Activated T-helper 17 cell treated with anti-CD3 and anti-CD28 coated beads, Interleukin-2, amount 50 U/mL, for 72 hours (primary cell): Measurements from ENCODE around the gene ZNF556. TPM values are rescaled to one million over a fixed set of nuclear protein-coding genes. Genes with fewer than 3 reads are reported as not detected.

Experiments
- ATAC-seq: fragments of 150-1000 bp; cut with Tn5 transposase; replicated peaks from 2 replicates; pipeline ENCODE4 v1.10.0; 2021; ENCODE audit warnings: mild to moderate bottlenecking, moderate library complexity
- H3K27ac Mint-ChIP-seq: one replicate; pipeline ENCODE4 v1.8.0; 2022; ENCODE audit warnings: mixed read lengths
- H3K27me3 Mint-ChIP-seq: one replicate; pipeline ENCODE4 v1.8.0; 2022; ENCODE audit warnings: mixed read lengths
- H3K36me3 Mint-ChIP-seq: one replicate; pipeline ENCODE4 v1.8.0; 2022; ENCODE audit warnings: low read depth, mild to moderate bottlenecking, mixed read lengths
- H3K4me1 Mint-ChIP-seq: one replicate; pipeline ENCODE4 v1.8.0; 2022; ENCODE audit warnings: mixed read lengths
- H3K4me3 Mint-ChIP-seq: one replicate; pipeline ENCODE4 v1.8.0; 2022; ENCODE audit warnings: mild to moderate bottlenecking, mixed read lengths
- H3K9me3 Mint-ChIP-seq: one replicate; pipeline ENCODE4 v1.8.0; 2022; ENCODE audit warnings: mixed read lengths
- total RNA-seq, 2 donors: library from RNA; stranded (reverse); gene quantifications; one replicate each; pipeline ENCODE4 v1.2.3, GENCODE V29; 2022

Gene ZNF556
- total RNA-seq, 2 donors from 2014 or later, result 0.95 TPM; not detected in 1

DNA sequence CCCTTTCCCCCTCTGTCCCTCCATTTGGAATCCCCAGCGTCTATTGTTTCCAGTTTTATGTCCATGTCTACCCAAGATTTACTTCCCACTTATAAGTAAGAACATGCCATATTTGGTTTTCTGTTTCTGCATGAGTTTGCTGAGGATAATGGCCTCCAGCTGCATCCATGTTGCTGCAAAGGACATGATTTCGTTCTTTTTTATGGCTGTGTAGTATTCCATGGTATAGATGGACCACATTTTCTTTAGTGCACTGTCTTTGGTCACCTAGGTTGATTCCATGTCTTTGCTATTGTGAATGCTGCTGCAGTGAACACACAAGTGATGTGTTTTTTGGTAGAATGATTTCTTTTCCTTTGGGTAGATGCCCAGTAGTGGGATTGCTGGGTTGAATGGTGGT, 22.0 kb upstream of the ZNF556 start:
- peaks cover 4% of the 10 kb centered on the region for H3K36me3 Mint-ChIP-seq
- peaks cover 2% of the 10 kb centered on the region for H3K9me3 Mint-ChIP-seq
- no peak overlapping the region for H3K27ac Mint-ChIP-seq
- H3K4me1 Mint-ChIP-seq, result peaks cover 8% of the 10 kb centered on the region
- no peak for ATAC-seq
- H3K27me3 Mint-ChIP-seq, result no peaks in the 10 kb centered on the region
- no peak overlapping the region for H3K4me3 Mint-ChIP-seq

DNA sequence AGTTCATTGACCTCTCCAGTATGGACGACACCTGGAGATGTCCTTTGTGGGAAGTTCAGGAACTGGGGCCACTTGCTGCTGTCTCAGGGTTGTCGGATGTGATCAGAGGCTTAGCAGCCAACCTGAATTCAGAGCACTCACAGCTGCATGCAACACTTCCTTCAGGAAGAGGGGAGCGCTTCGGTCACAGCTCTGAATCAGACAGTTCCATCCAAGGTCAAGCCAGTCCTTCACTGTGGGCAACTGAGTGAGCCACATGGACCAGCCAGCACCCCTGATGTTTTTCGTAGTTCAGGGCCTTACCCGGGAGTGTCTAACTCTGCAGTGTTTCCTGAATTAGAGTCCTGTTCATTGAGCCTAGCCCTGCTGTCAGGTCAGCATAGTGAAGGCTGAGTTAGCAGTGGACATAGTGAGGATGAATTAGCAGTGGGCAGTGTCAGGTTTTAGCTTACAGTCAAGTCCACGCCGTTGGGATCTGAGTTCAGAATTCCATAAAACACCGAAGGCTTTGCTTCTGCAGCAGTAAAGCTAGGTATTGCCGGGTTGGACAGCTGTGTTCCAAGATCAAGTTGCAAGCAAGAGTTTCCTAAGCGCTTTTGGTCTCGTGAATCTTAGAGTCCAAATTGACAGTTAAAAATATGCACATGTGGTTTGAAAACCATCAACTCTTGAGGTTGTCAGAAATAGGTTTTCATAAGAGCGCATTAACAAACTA, 20.8 kb upstream of the ZNF556 start:
- Mint-ChIP-seq H3K27ac (no peak overlapping the region), H3K9me3 (peaks cover 5% of the 10 kb centered on the region), H3K4me1 (peaks cover 14% of the 10 kb centered on the region), H3K4me3 (no peak overlapping the region), H3K27me3 (no peaks in the 10 kb centered on the region), H3K36me3 (peaks cover 16% of the 10 kb centered on the region)
- ATAC-seq, result no peak

DNA sequence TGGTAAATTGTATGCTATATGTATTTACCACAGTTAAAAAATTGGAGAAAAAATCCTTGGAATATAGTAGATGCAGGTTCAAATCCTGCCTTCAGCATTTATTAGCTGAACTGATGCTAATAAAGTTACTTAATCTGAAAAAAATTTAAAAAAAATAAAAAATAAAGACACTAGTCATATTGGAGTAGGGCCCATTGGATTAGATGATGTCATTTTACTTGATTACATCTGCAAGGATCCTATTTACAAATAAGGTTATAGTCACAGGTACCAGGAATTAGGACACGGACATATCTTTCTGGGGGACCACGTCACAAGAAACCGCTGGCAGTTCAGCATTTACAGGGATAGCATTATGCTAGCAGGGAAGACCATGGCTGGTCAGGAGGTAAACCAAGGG, 19.6 kb upstream of the ZNF556 start:
- Mint-ChIP-seq H3K4me3 (no peak overlapping the region), H3K4me1 (peaks cover 10% of the 10 kb centered on the region), H3K27me3 (no peaks in the 10 kb centered on the region), H3K9me3 (peaks cover 7% of the 10 kb centered on the region), H3K27ac (no peak overlapping the region), H3K36me3 (peaks cover 28% of the 10 kb centered on the region)
- ATAC-seq, result no peak

DNA sequence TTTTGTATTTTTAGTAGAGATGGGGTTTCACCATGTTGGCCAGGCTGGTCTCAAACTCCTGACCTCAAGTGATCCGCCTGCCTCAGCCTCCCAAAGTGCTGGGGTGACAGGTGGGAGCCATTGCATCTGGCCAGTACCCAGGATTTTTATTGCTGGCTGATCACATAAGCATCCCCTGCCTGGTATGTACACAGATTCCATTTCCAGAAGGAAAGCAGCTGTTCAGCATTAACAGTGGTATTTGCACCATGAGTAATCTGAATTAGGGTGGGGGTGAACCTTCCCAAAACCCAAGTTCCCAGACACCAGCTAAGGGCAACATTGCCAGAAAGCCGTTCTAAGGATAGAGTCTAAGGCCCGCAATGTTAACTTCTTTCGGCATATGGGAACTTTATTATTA, 18.5 kb upstream of the ZNF556 start:
- Mint-ChIP-seq H3K27me3 (no peaks in the 10 kb centered on the region), H3K4me3 (no peak overlapping the region), H3K27ac (no peak overlapping the region), H3K36me3 (peaks cover 39% of the 10 kb centered on the region), H3K9me3 (peaks cover 13% of the 10 kb centered on the region), H3K4me1 (peaks cover 9% of the 10 kb centered on the region)
- no peak for ATAC-seq

DNA sequence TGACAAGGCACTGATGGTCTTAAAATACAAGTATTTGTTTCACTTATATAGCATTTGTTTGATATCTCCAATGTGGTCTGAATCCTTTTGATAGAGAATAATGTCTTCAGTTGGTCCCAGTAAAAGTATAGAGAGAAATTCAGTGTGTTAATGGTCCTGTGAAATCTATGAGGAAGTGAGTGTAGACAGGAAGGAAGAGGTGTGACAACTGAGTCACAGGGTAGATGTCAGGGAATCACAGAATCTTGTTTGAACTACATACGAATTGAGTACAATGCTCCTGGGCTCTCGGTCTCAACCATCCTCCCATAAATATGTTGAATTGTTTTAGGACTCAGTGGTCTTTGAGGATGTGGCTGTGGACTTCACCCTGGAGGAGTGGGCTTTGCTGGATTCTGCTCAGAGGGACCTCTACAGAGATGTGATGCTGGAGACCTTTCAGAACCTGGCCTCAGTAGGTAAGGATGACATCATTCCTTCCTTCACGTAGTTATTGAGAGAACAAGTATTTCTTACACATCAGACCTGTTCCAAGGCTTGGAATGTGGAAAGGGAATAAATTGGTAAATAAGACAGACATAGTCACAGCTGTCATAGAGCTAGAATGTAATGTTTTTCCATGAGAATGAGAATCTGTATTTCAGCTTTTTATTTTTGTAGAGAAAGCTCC, 16.7 kb upstream of the ZNF556 start:
- Mint-ChIP-seq H3K36me3 (peaks cover 49% of the 10 kb centered on the region), H3K9me3 (peaks cover 15% of the 10 kb centered on the region), H3K4me3 (peak overlapping the region; percentile 58)

DNA sequence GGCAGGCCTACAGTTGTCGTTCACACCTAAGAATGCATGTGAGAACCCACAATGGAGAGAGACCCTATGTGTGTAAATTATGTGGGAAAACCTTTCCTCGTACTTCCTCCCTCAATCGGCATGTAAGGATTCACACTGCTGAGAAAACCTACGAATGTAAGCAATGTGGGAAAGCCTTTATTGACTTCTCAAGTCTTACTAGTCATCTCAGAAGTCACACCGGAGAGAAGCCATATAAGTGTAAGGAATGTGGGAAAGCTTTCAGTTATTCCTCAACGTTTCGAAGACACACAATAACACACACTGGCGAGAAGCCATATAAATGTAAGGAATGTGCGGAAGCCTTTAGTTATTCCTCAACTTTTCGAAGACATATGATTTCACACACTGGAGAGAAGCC, 14.5 kb upstream of the ZNF556 start:
- no peak for ATAC-seq
- peaks cover 49% of the 10 kb centered on the region for H3K36me3 Mint-ChIP-seq
- H3K9me3 Mint-ChIP-seq, result peaks cover 15% of the 10 kb centered on the region
- H3K27me3 Mint-ChIP-seq, result no peaks in the 10 kb centered on the region
- peaks cover 19% of the 10 kb centered on the region for H3K4me1 Mint-ChIP-seq
- H3K4me3 Mint-ChIP-seq, result no peak overlapping the region
- no peak overlapping the region for H3K27ac Mint-ChIP-seq

More for the DNA sequence above, 16.7 kb upstream of the ZNF556 start:
- peak; percentile 89 for ATAC-seq
- H3K27ac Mint-ChIP-seq, result peak overlapping the region; percentile 47
- no peaks in the 10 kb centered on the region for H3K27me3 Mint-ChIP-seq
- H3K4me1 Mint-ChIP-seq, result peaks cover 9% of the 10 kb centered on the region

DNA sequence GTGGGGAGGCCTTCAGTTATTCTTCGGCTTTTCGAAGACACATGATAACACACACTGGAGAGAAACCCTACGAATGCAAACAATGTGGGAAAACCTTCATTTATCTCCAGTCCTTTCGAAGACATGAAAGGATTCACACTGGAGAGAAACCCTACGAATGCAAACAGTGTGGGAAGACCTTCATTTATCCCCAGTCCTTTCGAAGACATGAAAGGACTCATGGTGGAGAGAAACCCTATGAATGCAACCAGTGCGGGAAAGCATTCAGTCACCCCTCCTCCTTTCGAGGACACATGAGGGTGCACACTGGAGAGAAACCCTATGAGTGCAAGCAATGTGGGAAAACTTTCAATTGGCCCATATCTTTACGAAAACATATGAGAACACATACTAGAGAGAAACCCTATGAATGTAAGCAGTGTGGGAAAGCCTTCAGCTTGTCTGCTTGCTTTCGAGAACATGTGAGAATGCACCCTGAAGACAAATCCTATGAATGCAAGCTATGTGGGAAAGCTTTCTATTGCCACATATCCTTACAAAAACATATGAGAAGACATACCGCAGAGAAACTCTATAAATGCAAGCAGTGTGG, 14.0 kb upstream of the ZNF556 start:
- no peaks in the 10 kb centered on the region for H3K27me3 Mint-ChIP-seq

DNA sequence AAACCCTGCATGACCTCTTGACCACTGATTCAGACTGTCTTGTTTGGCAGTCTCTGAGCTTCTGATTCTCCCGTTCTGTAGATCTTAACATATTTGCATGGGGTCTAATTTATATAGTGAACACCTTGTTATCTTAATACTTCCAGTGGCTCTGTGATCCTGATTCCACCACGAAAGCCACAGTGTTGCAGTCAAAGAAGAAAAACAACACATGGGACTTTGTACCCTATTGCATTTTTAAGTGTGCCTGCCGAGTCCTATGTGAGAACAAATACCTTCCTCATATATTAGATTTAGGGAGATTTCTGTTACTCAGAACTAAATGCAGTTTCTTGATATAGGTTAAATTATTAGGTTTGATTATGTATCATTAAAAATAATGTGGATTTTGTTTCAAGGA, 12.3 kb upstream of the ZNF556 start:
- Mint-ChIP-seq H3K27ac (no peak overlapping the region), H3K27me3 (no peaks in the 10 kb centered on the region), H3K36me3 (peaks cover 47% of the 10 kb centered on the region), H3K4me1 (peaks cover 19% of the 10 kb centered on the region), H3K9me3 (peaks cover 15% of the 10 kb centered on the region), H3K4me3 (no peak overlapping the region)
- ATAC-seq, result no peak

More for the DNA sequence above, 14.0 kb upstream of the ZNF556 start:
- peaks cover 15% of the 10 kb centered on the region for H3K9me3 Mint-ChIP-seq
- H3K4me3 Mint-ChIP-seq, result no peak overlapping the region
- peaks cover 49% of the 10 kb centered on the region for H3K36me3 Mint-ChIP-seq
- H3K4me1 Mint-ChIP-seq, result peaks cover 19% of the 10 kb centered on the region
- no peak overlapping the region for H3K27ac Mint-ChIP-seq
- ATAC-seq, result no peak

DNA sequence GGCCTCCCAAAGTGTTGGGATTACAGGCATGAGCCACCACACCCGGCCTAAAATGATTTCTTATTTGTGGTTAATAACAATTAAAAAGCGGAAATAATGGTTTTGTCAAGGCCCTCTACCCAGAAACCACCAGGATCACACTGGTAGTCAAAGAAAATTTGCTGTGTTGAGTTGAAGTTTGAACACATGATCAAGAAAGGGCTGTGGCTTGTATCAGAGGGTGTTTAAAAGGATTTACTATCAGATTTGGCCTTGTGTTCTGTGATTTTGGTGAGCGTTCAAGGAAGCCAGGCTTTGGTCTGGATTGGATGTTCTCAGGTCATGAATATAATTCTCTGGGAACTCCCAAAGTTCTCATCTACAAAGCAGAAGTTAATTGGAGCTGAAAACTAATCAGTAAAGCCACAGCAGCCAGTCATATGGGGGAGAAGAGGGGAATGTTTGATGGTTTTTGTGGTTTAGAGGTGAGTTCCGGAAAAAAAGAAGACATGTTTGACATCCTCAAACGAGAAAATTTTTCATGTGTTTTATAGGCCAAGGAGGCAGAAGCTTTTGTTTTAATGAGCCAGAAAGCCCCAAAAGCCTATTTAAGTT, 10.6 kb upstream of the ZNF556 start:
- Mint-ChIP-seq H3K27me3 (no peaks in the 10 kb centered on the region), H3K27ac (peak overlapping the region; percentile 33), H3K36me3 (peaks cover 30% of the 10 kb centered on the region), H3K4me1 (peaks cover 10% of the 10 kb centered on the region), H3K4me3 (peak overlapping the region; percentile 11), H3K9me3 (peaks cover 10% of the 10 kb centered on the region)
- peak; percentile 55 for ATAC-seq

DNA sequence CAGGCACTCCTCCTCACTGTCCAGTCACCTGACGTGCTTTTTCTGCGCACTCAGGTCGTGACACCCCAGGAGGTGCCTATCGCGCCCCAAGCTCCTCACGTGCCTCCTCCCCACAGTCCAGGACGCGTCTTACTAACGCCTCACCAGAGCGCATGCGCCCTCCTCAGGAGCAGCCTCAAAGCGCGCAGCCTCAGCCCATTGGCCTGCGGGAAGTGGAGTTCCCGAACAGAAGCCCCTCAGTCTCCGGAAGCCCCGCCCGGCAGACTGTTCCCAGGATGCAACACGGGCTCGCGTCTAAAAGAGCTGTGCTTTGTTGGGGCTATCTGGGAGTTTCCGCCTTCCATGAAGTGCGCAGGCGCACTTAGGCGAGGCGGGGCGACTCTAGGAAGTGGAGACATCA, 8.3 kb upstream of the ZNF556 start:
- ATAC-seq, result no peak
- Mint-ChIP-seq H3K27me3 (no peaks in the 10 kb centered on the region), H3K4me3 (no peak overlapping the region), H3K9me3 (no peaks in the 10 kb centered on the region), H3K4me1 (peaks cover 10% of the 10 kb centered on the region), H3K27ac (no peak overlapping the region), H3K36me3 (peaks cover 7% of the 10 kb centered on the region)

DNA sequence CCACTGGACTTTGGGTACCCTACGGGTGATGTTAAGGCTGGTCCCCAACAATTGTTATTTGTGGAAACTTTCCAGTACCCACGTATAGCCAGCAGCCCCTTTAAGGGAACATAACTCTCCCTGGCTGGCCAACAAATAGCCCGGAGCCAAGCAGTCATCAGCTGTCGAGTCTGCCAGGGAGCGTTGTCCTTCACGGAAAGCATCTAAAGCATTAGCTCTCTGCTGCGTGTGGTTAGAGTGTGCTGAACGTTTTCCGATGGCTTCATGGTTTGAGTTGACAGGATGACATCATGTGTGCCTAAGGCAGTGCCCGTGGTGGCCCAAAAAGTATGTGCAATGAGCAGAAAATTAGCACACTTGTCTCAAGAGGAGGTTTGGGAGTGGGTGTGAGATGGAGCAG, 3.3 kb upstream of the ZNF556 start:
- H3K36me3 Mint-ChIP-seq, result no peaks in the 10 kb centered on the region
- no peak for ATAC-seq
- no peaks in the 10 kb centered on the region for H3K9me3 Mint-ChIP-seq

DNA sequence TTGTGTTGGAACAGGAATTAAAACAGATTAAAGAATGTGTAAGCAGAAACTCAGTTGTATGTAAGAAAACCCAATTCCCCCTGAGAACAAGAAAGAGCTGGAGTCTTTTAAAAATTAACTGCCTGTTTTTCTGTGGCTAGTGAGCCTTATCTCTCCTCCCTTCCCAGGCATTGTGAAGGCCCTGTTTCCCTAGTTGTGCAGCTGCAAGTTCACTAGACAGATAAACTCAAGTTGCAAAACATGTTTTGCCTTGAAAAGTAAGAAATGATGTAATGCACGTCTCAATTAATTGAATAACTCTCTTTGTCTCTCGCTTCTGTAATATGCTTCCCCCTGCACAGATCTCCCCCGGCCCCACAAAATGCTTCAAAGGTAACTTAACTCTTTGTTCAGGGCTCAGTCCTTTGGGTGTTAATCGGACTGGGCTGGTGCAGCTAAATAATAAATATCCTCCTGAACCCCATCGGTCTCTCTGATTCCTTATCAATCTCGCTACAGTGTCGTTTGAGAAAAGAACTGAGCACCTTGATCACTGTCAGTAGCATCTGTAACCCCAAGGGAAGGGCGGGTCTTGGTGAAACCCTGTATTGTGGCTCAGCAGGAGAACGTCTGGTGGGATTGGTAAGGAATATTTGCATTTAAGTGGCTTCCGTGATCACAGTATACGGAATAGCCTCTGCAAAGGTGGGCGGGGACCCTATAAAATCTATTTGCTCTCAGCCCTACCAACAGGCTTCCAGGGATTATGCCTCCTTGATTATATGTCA, 1.6 kb upstream of the ZNF556 start:
- Mint-ChIP-seq H3K27ac (no peak overlapping the region), H3K36me3 (no peaks in the 10 kb centered on the region), H3K4me3 (no peak overlapping the region), H3K4me1 (no peaks in the 10 kb centered on the region), H3K9me3 (no peaks in the 10 kb centered on the region), H3K27me3 (peaks cover 5% of the 10 kb centered on the region)
- ATAC-seq, result no peak

More for the DNA sequence above, 3.3 kb upstream of the ZNF556 start:
- Mint-ChIP-seq H3K4me1 (no peaks in the 10 kb centered on the region), H3K4me3 (no peak overlapping the region), H3K27me3 (peaks cover 5% of the 10 kb centered on the region), H3K27ac (no peak overlapping the region)

DNA sequence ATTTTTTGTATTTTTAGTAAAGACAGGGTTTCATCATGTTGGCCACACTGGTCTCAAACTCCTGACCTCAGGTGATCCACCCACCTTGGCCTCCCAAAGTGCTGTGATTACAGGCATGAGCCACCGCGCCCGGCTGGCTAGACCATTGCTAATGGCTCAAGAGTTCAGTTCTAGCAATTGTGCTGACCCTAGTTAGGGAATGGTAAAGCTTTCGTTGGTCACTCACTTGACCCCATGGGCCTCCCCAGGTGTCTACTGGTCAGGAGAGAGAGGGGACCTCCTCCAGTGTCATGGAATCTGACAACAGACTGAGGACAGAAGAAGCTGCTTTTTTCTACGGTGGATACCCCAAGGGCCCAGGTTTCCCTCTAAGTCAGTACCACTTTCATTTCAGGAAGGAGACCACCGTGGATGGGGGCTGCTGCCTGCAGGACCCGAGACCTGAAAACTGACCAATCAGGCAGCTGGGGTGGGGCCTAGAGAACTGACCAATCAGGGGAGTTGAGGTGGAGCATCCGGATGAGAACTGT, 575 bp upstream of the ZNF556 start:
- no peaks in the 10 kb centered on the region for H3K9me3 Mint-ChIP-seq
- H3K27ac Mint-ChIP-seq, result no peak overlapping the region

DNA sequence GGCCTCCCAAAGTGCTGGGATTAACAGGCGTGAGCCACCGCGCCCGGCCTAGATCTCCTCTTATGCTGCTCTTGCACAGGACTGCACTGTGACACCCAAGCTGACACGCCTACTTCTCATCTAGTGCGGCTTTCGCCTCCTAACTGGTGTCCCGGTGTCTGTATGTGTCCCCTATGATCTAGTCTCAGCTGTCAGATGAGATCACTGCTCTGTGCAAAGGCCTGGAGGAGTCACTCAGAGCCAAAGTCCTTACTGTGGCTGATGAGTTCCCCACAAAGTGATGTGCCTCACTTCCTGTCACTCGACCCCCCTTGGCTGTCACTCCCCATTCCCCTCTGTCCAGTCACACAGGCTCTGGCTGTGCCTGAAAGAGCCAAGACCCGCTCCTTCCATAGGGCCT, 2.5 kb downstream of the ZNF556 start:
- Mint-ChIP-seq H3K4me3 (no peak overlapping the region), H3K4me1 (no peaks in the 10 kb centered on the region), H3K27me3 (peaks cover 5% of the 10 kb centered on the region)

More for the DNA sequence above, 575 bp upstream of the ZNF556 start:
- H3K27me3 Mint-ChIP-seq, result peaks cover 5% of the 10 kb centered on the region
- H3K4me3 Mint-ChIP-seq, result no peak overlapping the region
- no peaks in the 10 kb centered on the region for H3K36me3 Mint-ChIP-seq
- no peaks in the 10 kb centered on the region for H3K4me1 Mint-ChIP-seq
- no peak for ATAC-seq

More for the DNA sequence above, 2.5 kb downstream of the ZNF556 start:
- Mint-ChIP-seq H3K9me3 (no peaks in the 10 kb centered on the region), H3K36me3 (no peaks in the 10 kb centered on the region), H3K27ac (no peak overlapping the region)
- ATAC-seq, result no peak
